Measurements from ENCODE around the gene PTPRN2. TPM values are rescaled to one million over a fixed set of nuclear protein-coding genes. Genes with fewer than 3 reads are reported as not detected.

Gene PTPRN2
- total and polyA plus RNA-seq, 2 of the 8 experiments (the other 6 are each of a cell fraction or from before 2014, with no cell fraction given), result 2.6 to 4.5 TPM

DNA sequence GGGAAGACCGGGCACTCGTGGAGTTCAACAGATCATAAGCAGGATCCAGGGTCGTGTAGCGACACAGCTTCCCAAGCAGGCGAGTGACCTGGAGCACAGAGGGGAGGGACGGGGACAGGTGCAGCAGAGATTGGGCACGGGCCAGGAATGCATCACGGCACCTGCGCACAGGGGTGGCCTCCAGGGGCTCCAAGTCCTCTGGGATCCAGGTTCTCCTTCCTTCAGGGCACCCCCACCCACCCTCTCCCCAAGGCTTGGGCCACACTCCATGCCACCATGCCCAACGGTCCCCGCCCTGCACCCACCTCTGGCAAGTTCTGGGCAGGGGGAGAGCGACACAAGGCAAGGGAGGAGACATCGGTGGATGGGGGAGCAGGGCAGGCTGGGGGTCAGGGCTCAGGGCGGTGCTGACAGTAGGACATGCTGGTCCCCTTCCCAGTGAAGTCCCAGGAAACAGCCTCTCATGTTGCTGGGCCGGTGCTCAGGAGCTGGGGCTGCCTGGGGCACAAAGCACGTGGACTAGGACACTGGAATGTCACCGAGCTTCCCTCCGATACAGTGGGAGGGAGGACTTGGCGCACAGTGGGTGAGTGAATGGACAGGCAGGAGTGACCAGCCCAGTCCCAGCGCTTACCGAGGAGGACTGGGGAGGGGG lies 597.3 kb downstream of the PTPRN2 start (continued):
- TF ChIP-seq RFX5 (IDR thresholded peaks at IDR 0.05; ENCODE audit: borderline replicate concordance, low read depth, low read length) (no peak), GABPA (IDR thresholded peaks at IDR 0.05; ENCODE audit: borderline replicate concordance, insufficient read depth, low read length) (no peak), EGR1 (IDR thresholded peaks at IDR 0.05; ENCODE audit: borderline replicate concordance, low read depth, low read length) (no peak)
- TF ChIP-seq, protein P1, sequence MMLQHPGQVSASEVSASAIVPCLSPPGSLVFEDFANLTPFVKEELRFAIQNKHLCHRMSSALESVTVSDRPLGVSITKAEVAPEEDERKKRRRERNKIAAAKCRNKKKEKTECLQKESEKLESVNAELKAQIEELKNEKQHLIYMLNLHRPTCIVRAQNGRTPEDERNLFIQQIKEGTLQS (IDR thresholded peaks at IDR 0.05; ENCODE audit: insufficient read depth, low read depth, low read length), result no peak

All from H1 (cell line).